Activated CD4-positive, alpha-beta T cell treated with anti-CD3 and anti-CD28 coated beads, Interleukin-2, amount 50 U/mL, for 16 hours (primary cell): ENCODE data around the gene TARS1.

Experiments used
- DNase-seq: peaks from one replicate; pipeline ENCODE4 v3.0.0-alpha.2; 2020

The TARS1 gene

GRCh38 chr5:33441241-33442177, 744 bp downstream of the TARS1 start:
- peak; percentile 25 for DNase-seq

GRCh38 chr5:33444542-33444941, 3.8 kb downstream of the TARS1 start:
- DNase-seq: no peak

DNA sequence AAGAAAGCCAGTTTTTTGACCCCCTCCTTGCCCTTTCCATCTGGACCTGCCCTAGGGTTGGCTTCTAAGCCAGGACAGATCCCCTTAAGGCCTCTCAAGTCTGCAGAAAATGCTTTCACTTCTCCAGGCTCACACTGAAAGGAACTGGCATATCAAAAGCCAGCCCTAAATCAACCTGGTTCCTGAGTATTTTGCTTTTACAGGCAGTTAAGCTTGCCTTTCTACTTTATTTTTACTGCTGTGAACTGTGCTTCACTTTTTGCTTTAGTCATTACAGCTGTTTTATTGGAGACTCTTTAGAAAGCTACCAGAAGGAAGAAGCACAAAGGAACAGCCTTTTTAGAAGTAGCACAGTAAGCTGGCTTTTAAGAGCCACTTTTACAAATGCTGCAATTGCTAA, 5.0 kb downstream of the TARS1 start:
- no peak for DNase-seq

- no peak for DNase-seq
Measured at GRCh38 chr5:33448118-33448517, 7.4 kb downstream of the TARS1 start.

DNA sequence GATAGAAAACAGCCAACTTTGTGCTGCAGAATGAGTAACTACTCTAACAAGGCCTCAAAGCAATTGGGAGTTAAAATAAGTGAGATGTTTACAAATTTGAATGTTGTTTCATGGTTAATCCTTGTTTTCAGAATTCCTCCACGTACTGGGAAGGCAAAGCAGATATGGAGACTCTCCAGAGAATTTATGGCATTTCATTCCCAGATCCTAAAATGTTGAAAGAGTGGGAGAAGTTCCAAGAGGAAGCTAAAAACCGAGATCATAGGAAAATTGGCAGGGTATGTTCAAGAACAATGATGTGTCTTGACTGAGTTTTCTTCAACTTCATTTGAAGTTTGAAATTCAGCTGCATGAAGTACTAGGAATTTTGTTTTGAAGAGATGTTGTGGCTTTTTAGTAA, 16.4 kb downstream of the TARS1 start:
- no peak for DNase-seq

- no peak for DNase-seq
Measured at GRCh38 chr5:33457817-33458216, 17.1 kb downstream of the TARS1 start.

- DNase-seq: no peak
Measured at GRCh38 chr5:33460210-33460609, 19.4 kb downstream of the TARS1 start.

GRCh38 chr5:33462456-33462855, 21.7 kb downstream of the TARS1 start:
- no peak for DNase-seq

- DNase-seq: no peak
Measured at GRCh38 chr5:33465120-33465519, 24.4 kb downstream of the TARS1 start.

GRCh38 chr5:33468775-33469435, 28.1 kb downstream of the TARS1 start:
- DNase-seq: no peak

- no peak for DNase-seq
Measured at GRCh38 chr5:33470544-33470943, 29.8 kb downstream of the TARS1 start.

GRCh38 chr5:33472805-33473409, 32.1 kb downstream of the TARS1 start:
- DNase-seq: no peak

- DNase-seq: no peak
Measured at GRCh38 chr5:33474004-33474403, 33.2 kb downstream of the TARS1 start.

DNA sequence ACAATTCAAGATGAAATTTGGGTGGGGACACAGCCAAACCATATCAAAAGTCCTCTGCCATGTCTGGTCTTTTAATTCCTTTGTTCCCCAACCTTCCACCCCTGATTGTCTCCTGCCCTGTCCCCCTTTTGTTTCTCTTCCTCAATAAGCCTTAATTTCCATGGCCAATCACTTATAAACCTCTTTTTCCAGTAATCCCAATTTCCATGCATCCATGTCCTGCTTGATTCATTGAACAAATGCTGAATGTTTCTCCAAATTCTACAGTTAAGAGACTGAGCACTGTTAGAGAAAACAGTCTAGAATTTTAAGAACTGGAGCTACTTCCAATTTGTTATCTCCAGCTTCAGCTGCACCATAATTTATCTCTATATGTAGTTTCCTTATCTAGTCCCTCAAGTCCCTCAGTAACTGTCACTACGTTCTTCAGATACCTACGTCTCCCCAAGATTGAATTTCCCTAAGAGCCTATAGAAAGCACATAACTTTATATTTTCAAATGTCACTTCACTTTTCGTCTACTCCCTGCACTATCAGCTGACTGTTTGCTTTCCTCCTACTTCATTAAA, 34.2 kb downstream of the TARS1 start:
- DNase-seq: no peak

GRCh38 chr5:33475706-33476105, 34.9 kb downstream of the TARS1 start:
- no peak for DNase-seq

GRCh38 chr5:33476992-33477391, 36.2 kb downstream of the TARS1 start:
- DNase-seq: no peak

DNA sequence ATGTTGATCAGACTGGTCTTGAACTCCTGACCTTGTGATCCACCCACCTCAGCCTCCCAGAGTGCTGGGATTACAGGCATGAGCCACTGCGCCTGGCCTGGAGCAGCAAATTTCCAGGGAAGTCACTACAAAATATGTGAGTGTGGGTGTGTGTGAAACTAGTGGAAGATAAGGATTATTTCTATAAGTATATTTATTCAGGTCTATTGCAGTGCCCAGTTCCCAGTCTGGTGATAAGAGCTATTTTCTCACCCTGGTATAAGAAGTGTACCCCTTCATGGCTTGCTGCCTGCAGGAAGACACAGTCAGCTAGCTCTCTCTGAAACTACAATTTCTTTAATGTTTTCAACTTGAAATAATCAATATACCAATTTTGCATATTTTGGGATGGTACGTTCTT, 37.1 kb downstream of the TARS1 start:
- no peak for DNase-seq

DNA sequence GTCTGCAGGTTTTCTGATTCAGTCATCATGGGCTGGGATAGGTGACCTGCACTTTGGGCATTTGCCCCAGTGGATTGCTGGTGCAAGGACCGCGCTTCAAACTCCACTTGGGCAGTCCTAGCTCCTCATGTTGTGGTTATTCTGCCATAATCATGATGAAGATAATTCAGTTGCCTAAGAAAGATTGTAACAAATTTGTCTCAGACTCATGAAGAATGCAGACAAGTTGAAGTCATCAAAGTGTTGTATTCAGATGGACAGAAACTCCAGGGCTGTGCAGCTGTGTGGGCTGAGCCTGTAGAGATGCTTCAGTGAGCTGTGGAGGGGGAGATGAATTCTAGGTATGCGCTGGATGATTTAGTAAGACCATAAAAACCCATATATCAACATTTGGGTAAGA, 38.5 kb downstream of the TARS1 start:
- DNase-seq: no peak

DNA sequence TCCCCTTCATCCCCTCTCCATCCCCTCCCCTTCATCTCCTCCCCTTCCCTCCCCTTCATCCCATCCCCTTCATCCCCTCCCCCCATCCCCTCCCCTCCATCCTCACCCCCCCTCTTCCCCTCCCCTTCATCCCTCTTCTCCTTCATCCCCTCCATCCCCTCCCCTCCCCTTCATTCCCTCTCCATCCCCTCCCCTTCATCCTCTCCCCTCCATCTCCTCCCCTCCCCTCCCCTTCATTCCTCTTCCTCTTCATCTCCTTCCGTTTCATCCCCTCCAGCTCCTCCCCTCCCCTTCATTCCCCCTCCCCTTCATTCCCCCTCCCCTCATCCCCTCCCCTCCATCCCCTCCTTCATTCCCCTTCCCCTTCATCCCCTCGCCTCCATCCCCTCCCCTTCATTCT, 40.1 kb downstream of the TARS1 start:
- DNase-seq: no peak

DNA sequence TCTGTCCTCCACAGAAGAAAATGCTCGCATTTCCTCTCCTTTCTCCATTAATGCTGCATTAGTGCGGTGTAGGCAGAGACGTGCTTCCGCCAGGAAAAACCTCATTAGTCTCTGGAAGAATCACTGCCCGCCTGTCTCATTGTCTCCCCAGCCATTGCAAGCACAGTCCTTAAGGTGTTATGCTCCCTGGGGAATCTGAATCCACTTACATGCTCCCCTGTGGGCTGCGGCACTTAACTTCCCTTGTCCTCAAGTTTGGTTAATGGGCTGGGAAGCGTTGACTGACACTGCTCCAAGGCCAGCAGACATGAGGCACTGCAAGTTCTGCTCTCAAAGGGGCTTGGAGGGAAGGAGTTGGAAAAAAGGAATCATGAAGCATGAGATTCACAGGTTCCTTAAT, 41.6 kb downstream of the TARS1 start:
- no peak for DNase-seq

- no peak for DNase-seq
Measured at GRCh38 chr5:33487236-33487635, 46.5 kb downstream of the TARS1 start.

- no peak for DNase-seq
Measured at GRCh38 chr5:33488558-33489355, 48.0 kb downstream of the TARS1 start.
